Measurements from ENCODE around the gene LSR.

- TF ChIP-seq, protein P1, sequence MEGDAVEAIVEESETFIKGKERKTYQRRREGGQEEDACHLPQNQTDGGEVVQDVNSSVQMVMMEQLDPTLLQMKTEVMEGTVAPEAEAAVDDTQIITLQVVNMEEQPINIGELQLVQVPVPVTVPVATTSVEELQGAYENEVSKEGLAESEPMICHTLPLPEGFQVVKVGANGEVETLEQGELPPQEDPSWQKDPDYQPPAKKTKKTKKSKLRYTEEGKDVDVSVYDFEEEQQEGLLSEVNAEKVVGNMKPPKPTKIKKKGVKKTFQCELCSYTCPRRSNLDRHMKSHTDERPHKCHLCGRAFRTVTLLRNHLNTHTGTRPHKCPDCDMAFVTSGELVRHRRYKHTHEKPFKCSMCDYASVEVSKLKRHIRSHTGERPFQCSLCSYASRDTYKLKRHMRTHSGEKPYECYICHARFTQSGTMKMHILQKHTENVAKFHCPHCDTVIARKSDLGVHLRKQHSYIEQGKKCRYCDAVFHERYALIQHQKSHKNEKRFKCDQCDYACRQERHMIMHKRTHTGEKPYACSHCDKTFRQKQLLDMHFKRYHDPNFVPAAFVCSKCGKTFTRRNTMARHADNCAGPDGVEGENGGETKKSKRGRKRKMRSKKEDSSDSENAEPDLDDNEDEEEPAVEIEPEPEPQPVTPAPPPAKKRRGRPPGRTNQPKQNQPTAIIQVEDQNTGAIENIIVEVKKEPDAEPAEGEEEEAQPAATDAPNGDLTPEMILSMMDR (conservative IDR thresholded peaks at IDR 0.05): no peak
- TF ChIP-seq ZFX (IDR thresholded peaks at IDR 0.05): no peak
Measured at GRCh38 chr19:35205733-35206323, 43.0 kb upstream of the LSR start.
